Skeletal muscle tissue (tissue), 2 donors: ENCODE data around the gene PPID. TPM values are rescaled to one million over a fixed set of nuclear protein-coding genes. Genes with fewer than 3 reads are reported as not detected.

Experiments used
- small RNA-seq: library from RNA; depleted of rRNA; stranded (forward); fragments of <200 nt; gene quantifications from one replicate; pipeline ENCODE3, GENCODE V24; 2014
- total RNA-seq: library from RNA; depleted of rRNA; stranded (reverse); fragments of >200 nt; gene quantifications from one replicate; pipeline ENCODE4 v1.2.3, GENCODE V29; 2014

PPID gene
- total RNA-seq, 1 donor from 2014 or later = 24.0 TPM

Small RNAs within 50 kb of the gene (small RNA-seq; reads per million reads assigned to genes)
- gene RF00012 = not detected

Other genes with a start within 250 kb of the PPID start
- 0.52 TPM for gene RXFP1, start 201.5 kb downstream of the PPID start, total RNA-seq
- gene C4orf46, start 51.5 kb downstream of the PPID start, total RNA-seq = 16.2 TPM
- 23.0 TPM for gene ETFDH, start 51.1 kb downstream of the PPID start, total RNA-seq
- gene FNIP2, start 45.6 kb upstream of the PPID start, total RNA-seq = 21.4 TPM